GM12878 (cell line): ENCODE data around the gene RFC3. TPM values are rescaled to one million over a fixed set of nuclear protein-coding genes. Genes with fewer than 3 reads are reported as not detected.

Source experiments
- ATAC-seq: fragments of 200-7000 bp; cut with Tn5 transposase; 3 replicates; pipeline ENCODE4 v1.9.1; 2020; ENCODE audit warnings: mild to moderate bottlenecking, moderate library complexity
- BruUV-seq: library from RNA; stranded (reverse); fragments of 400-500 nt; replicated peaks from 2 replicates; lab custom pipeline; 2021; lab: Mats Ljungman, UMichigan
- CTCF ChIA-PET: fragments of 300-600 bp; sonication (Branson Sonifier 250); formaldehyde crosslinking; extraction: SDS; loops from one replicate; lab custom pipeline; 2021; ENCODE audit warnings: inconsistent platforms; lab: Yijun Ruan, JAX
- POLR2A ChIA-PET: fragments of 350-600 bp; formaldehyde crosslinking; extraction: SDS; loops from one replicate; lab custom pipeline; 2021; ENCODE audit warnings: inconsistent platforms; lab: Charles Lee
- RAD21 ChIA-PET: fragments of 300-600 bp; sonication (Branson Sonifier 250); formaldehyde crosslinking; loops from one replicate; lab custom pipeline; 2023; ENCODE audit warnings: antibody characterized with exemption; ENCODE audit not compliant: unreplicated experiment; lab: Charles Lee
- SMC1A ChIA-PET: fragments of 300-600 bp; sonication (Branson Sonifier 250); formaldehyde crosslinking; loops from one replicate; lab custom pipeline; 2023; ENCODE audit not compliant: unreplicated experiment, uncharacterized antibody; lab: Charles Lee
- DNase-seq: peaks from one replicate; pipeline ENCODE4 v3.0.0-alpha.2; 2011; ENCODE audit warnings: low read depth, low spot score
- FAIRE-seq: peaks from 3 replicates; lab custom pipeline; 2011; peaks lifted over from hg19 to GRCh38; lab: Jason Lieb, UNC
- H2AFZ ChIP-seq: 2 replicates; pipeline ENCODE4 v1.6.0; 2011; ENCODE audit warnings: low read depth, low read length, control low read depth; ENCODE audit not compliant: control insufficient read depth
- H3K27ac ChIP-seq: 2 replicates; pipeline ENCODE4 v1.5.1; 2011; ENCODE audit warnings: control low read depth; ENCODE audit not compliant: control insufficient read depth, insufficient read depth
- H3K27me3 ChIP-seq, 2 experiments: replicated peaks in 1 of 2; 2 replicates each; pipeline versions ENCODE4 v1.6.0 to v1.6.1; 2011; ENCODE audit warnings: low read length in 1 of 2; ENCODE audit not compliant: control insufficient read depth in 2 of 2, insufficient read depth in 2 of 2
- H3K36me3 ChIP-seq, 2 experiments: 2 replicates each; pipeline ENCODE4 v1.5.1; 2011; ENCODE audit warnings: low read length in 1 of 2; ENCODE audit not compliant: control insufficient read depth in 2 of 2, insufficient read depth in 2 of 2
- H3K4me1 ChIP-seq: 2 replicates; pipeline ENCODE4 v1.6.1; 2011; ENCODE audit warnings: mild to moderate bottlenecking, low read length, moderate library complexity, mixed read lengths; ENCODE audit not compliant: control insufficient read depth, insufficient read depth
- H3K4me2 ChIP-seq: 2 replicates; pipeline ENCODE4 v1.6.0; 2011; ENCODE audit warnings: control low read depth; ENCODE audit not compliant: control insufficient read depth, insufficient read depth
- H3K4me3 ChIP-seq: fragments of 200-600 bp; sonication (generic); 2 replicates; pipeline ENCODE4 v1.5.1; 2016
- H3K79me2 ChIP-seq: 2 replicates; pipeline ENCODE4 v1.6.0; 2011; ENCODE audit warnings: low read length; ENCODE audit not compliant: control insufficient read depth, insufficient read depth
- H3K9ac ChIP-seq: 2 replicates; pipeline ENCODE4 v1.8.0; 2011; ENCODE audit warnings: low read length, control low read depth, mixed read lengths; ENCODE audit not compliant: control insufficient read depth, insufficient read depth
- H3K9me3 ChIP-seq: replicated peaks from 3 replicates; pipeline ENCODE4 v1.5.1; 2011; ENCODE audit warnings: mild to moderate bottlenecking, low read length; ENCODE audit not compliant: control insufficient read depth, insufficient read depth
- H4K20me1 ChIP-seq: 2 replicates; pipeline ENCODE4 v1.6.0; 2011; ENCODE audit not compliant: control insufficient read depth, insufficient read depth
- ASH2L ChIP-seq: fragments of 300-600, 200-600 bp; sonication (generic); IDR thresholded peaks from 2 replicates; pipeline ENCODE4 v1.6.1; 2017; ENCODE audit warnings: low read depth, mild to moderate bottlenecking, borderline replicate concordance
- BCL11A ChIP-seq: IDR thresholded peaks from 2 replicates; pipeline ENCODE4 v1.6.1; 2011; ENCODE audit warnings: low read depth, low read length
- BHLHE40 ChIP-seq, 2 experiments: fragments of 450-650 bp in 1 of 2; IDR thresholded peaks; 2 replicates each; pipeline ENCODE4 v1.6.1; 2011 to 2017; ENCODE audit warnings: low read depth in 2 of 2, borderline replicate concordance in 1 of 2, improper control_type of control experiment in 1 of 2, low read length in 1 of 2, mild to moderate bottlenecking in 1 of 2
- FOS ChIP-seq: IDR thresholded peaks from 3 replicates; pipeline ENCODE4 v1.6.1; 2011; ENCODE audit warnings: borderline replicate concordance; ENCODE audit not compliant: insufficient read length; ENCODE audit errors: extremely low read depth
- LARP7 ChIP-seq: fragments of 450-650 bp; IDR thresholded peaks from 2 replicates; pipeline ENCODE4 v1.6.1; 2017; ENCODE audit warnings: mild to moderate bottlenecking
- MLLT1 ChIP-seq: fragments of 450-650 bp; IDR thresholded peaks from 2 replicates; pipeline ENCODE4 v1.6.1; 2016; ENCODE audit warnings: mild to moderate bottlenecking
- MYB ChIP-seq: fragments of 150-350 bp; IDR thresholded peaks from 2 replicates; pipeline ENCODE4 v1.6.1; 2014; ENCODE audit warnings: mild to moderate bottlenecking, low read depth, low read length, borderline replicate concordance
- NBN ChIP-seq: fragments of 450-650 bp; IDR thresholded peaks from 2 replicates; pipeline ENCODE4 v1.6.1; 2016
- NFYB ChIP-seq: IDR thresholded peaks from 2 replicates; pipeline ENCODE4 v1.6.1; 2011; ENCODE audit warnings: low read depth, mild to moderate bottlenecking, low read length, improper control_type of control experiment, moderate library complexity; ENCODE audit not compliant: insufficient read depth
- NRF1 ChIP-seq: conservative IDR thresholded peaks from 2 replicates; pipeline ENCODE4 v1.6.1; 2011; ENCODE audit warnings: mild to moderate bottlenecking, low read depth, low read length, improper control_type of control experiment
- RELA ChIP-seq: fragments of 450-650 bp; IDR thresholded peaks from 2 replicates; pipeline ENCODE4 v1.8.0; 2014; ENCODE audit warnings: borderline replicate concordance; ENCODE audit not compliant: partially characterized antibody
- REST ChIP-seq: IDR thresholded peaks from 2 replicates; pipeline ENCODE4 v1.6.1; 2012; ENCODE audit warnings: mild to moderate bottlenecking, low read depth, low read length
- ZNF687 ChIP-seq: fragments of 450-650 bp; IDR thresholded peaks from 2 replicates; pipeline ENCODE4 v1.6.1; 2017; ENCODE audit warnings: mild to moderate bottlenecking, moderate library complexity
- WGBS: methylation state at CpG from one replicate; pipeline ENCODE4 v1.1.6; 2016; ENCODE audit warnings: low lambda C conversion rate; ENCODE audit not compliant: insufficient replicate concordance, insufficient coverage; ENCODE audit errors: missing lambda C conversion rate; 5-methylcytosine and 5-hydroxymethylcytosine counted together
- in situ Hi-C: fragments of 300-500 bp; cut with MboI; formaldehyde crosslinking; loops from 9 replicates; pipeline ENCODE4 v1.14.3; 2018; ENCODE audit warnings: mixed read lengths
- intact Hi-C: fragments of 100-400 bp; cut with micrococcal nuclease; formaldehyde crosslinking; loops from one replicate; pipeline ENCODE4 v1.14.2; 2022; ENCODE audit not compliant: unreplicated experiment
- polyA plus RNA-seq, 11 experiments: library from polyadenylated mRNA; depleted of rRNA in 4 of 11; unstranded in 6 of 11; stranded (reverse) in 5 of 11; fragments of >200 nt; fragmentation: Nextera tagmentation in 4 of 11; fragmentation: Illumina TruSeq in 1 of 11; extraction: Ambion mirVana in 4 of 11; extraction: Trizol in 1 of 11; gene quantifications; 1 replicate in 1 of 11; 2 replicates in 10 of 11; pipeline versions ENCODE4 v1.2.1 to v1.2.3, GENCODE V29; 2011 to 2016; ENCODE audit warnings: inconsistent platforms in 2 of 11, missing spikeins in 2 of 11, low read depth in 1 of 11
- total RNA-seq, 4 experiments: library from RNA; depleted of rRNA in 3 of 4; stranded (reverse); fragments of >200 nt in 3 of 4; fragmentation: Illumina TruSeq in 1 of 4; extraction: Trizol in 1 of 4; gene quantifications; 2 replicates each; pipeline versions ENCODE4 v1.2.1 to v1.2.3, GENCODE V29; 2013 to 2021

Gene RFC3
- total and polyA plus RNA-seq, 10 of the 15 experiments (the other 5 are each of a cell fraction or from before 2014, with no cell fraction given): 57.6 to 98.9 (median 81.3) TPM

- no peak for TF ChIP-seq REST
Observed at GRCh38 chr13:33869005-33869404, 51.1 kb downstream of the RFC3 start (continued).

GRCh38 chr13:33870046-33870668 lies 52.2 kb downstream of the RFC3 start:
- no peaks in the 10 kb centered on the region for H3K79me2 ChIP-seq
- H3K4me1 ChIP-seq: no peaks in the 10 kb centered on the region
- no peak overlapping the region for H3K4me3 ChIP-seq
- ChIA-PET POLR2A (no interaction called here), RAD21 (no interaction called here), SMC1A (no interaction called here), CTCF (interaction anchor here (0.9 kb wide), 1 partner anchor 207 kb away, joined by 3 read pairs; no protein-coding TSS in a partner anchor)
- H3K4me2 ChIP-seq: no peak overlapping the region
- H3K27ac ChIP-seq: no peak overlapping the region
- intact Hi-C loops (no loop called here), in situ Hi-C loops (no loop called here)
- H4K20me1 ChIP-seq: no peaks in the 10 kb centered on the region
- H2AFZ ChIP-seq: no peak overlapping the region
- 94% methylated on average over 2 of the region's 2 CpGs for WGBS
- H3K9me3 ChIP-seq: no peaks in the 10 kb centered on the region; the same call in 2 of the 3 replicates
- no TSS peak for BruUV-seq
- no peak for ATAC-seq
- H3K27me3 ChIP-seq: no peaks in the 10 kb centered on the region
- no peak for DNase-seq
- H3K36me3 ChIP-seq: 0 out of 4 replicates have a peak, but pooled peaks cover 0 to 2% of the 10 kb centered on the region in 2 experiments
- TF ChIP-seq BHLHE40 (IDR thresholded peaks at IDR 0.05; ENCODE audit: borderline replicate concordance in 1 of 2, low read depth in 2 of 2, low read length in 1 of 2): no peak
- no peak for TF ChIP-seq LARP7
- TF ChIP-seq NFYB: no peak
- TF ChIP-seq NRF1: no peak
- TF ChIP-seq BCL11A: no peak
- TF ChIP-seq ASH2L: no peak
- no peak for TF ChIP-seq NBN
- no peak for TF ChIP-seq MLLT1
- no peak for TF ChIP-seq FOS
- no peak for TF ChIP-seq ZNF687
- TF ChIP-seq MYB: no peak
- TF ChIP-seq RELA: no peak
- FAIRE-seq: no peak
- no peak overlapping the region for H3K9ac ChIP-seq
